Prostate gland (tissue), 2 donors: ENCODE measurements around the gene ARFIP1. TPM values are rescaled to one million over a fixed set of nuclear protein-coding genes. Genes with fewer than 3 reads are reported as not detected.

Experiments used
- DNase-seq: peaks from one replicate; pipeline ENCODE4 v3.0.0-alpha.2; 2019; ENCODE audit warnings: low spot score
- H3K27ac ChIP-seq, 2 donors: fragments of 200-600 bp; sonication (generic); 2 replicates each; pipeline ENCODE4 v1.5.1; 2017 to 2019
- H3K27me3 ChIP-seq: fragments of 200-600 bp; sonication (generic); replicated peaks from 2 replicates; pipeline ENCODE4 v1.5.1; 2019; ENCODE audit not compliant: insufficient read depth
- H3K36me3 ChIP-seq, 2 donors: fragments of 200-600 bp; sonication (generic); 1 replicate in 1 of 2; 2 replicates in 1 of 2; pipeline versions ENCODE4 v1.5.1 to v1.8.1; 2017 to 2019
- H3K4me1 ChIP-seq: fragments of 200-600 bp; sonication (generic); replicated peaks from 2 replicates; pipeline ENCODE4 v1.5.1; 2019
- H3K4me3 ChIP-seq, 2 donors: fragments of 200-600 bp; sonication (generic); 2 replicates each; pipeline ENCODE4 v1.5.1; 2017 to 2019
- H3K9me3 ChIP-seq: fragments of 200-600 bp; sonication (generic); 2 replicates; pipeline ENCODE4 v1.5.1; 2017
- POLR2A ChIP-seq: fragments of 450-650 bp; IDR thresholded peaks from one replicate; pipeline ENCODE4 v1.6.1; 2016; ENCODE audit warnings: antibody characterized with exemption, mild to moderate bottlenecking
- POLR2AphosphoS5 ChIP-seq: sonication (generic); formaldehyde crosslinking; IDR thresholded peaks from one replicate; pipeline ENCODE4 v1.6.1; 2017; ENCODE audit warnings: antibody characterized with exemption
- WGBS: methylation state at CpG from one replicate; pipeline ENCODE4 v1.1.5; 2018; 5-methylcytosine and 5-hydroxymethylcytosine counted together
- intact Hi-C: fragments of 100-400 bp; cut with DNase I; formaldehyde crosslinking; loops from one replicate; pipeline ENCODE4 v1.14.2; 2022
- total RNA-seq, 2 donors: library from RNA; depleted of rRNA; stranded (reverse); fragments of >200 nt; gene quantifications; one replicate each; pipeline ENCODE4 v1.1.0, GENCODE V29; 2016
- TF ChIP-seq, protein P1 (sequence below), 4 experiments: fragments of 200-600 bp in 2 of 4; fragments of 450-650 bp in 2 of 4; sonication (generic) in 2 of 4; IDR thresholded peaks; 1 replicate in 3 of 4; 2 replicates in 1 of 4; pipeline ENCODE4 v1.5.1; 2016 to 2019; ENCODE audit warnings: antibody characterized with exemption in 4 of 4, mild to moderate bottlenecking in 2 of 4, moderate library complexity in 2 of 4

Gene ARFIP1
- total RNA-seq, 2 donors from 2014 or later: 34.7 to 38.9 TPM

DNA sequence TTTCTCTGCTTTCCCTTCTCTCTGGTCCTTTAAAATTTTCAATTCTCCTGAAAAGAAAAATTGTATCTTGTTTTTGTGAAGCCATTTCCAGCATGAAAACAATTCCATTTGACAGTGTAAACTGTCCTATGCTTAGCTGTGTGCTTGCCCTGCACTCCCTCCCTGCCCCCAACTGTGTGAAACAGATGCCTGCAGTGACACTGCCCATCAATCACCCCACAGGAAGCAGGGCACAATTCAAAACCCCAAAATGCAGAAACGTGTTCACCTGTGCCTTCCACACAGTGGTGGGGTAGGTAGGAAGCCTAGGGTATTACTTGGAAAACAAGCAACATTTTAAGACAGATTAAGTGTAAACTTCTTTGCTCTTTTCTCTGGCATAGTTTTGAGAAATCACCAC lies 150.1 kb downstream of the ARFIP1 start:
- DNase-seq: no peak
- intact Hi-C loops: no loop called here
- Histone ChIP-seq H3K4me3 (no peak overlapping the region), H3K36me3 (no peaks in the 10 kb centered on the region), H3K27me3 (no peaks in the 10 kb centered on the region), H3K4me1 (no peaks in the 10 kb centered on the region), H3K9me3 (no peaks in the 10 kb centered on the region), H3K27ac (no peak overlapping the region)
- TF ChIP-seq, protein P1, sequence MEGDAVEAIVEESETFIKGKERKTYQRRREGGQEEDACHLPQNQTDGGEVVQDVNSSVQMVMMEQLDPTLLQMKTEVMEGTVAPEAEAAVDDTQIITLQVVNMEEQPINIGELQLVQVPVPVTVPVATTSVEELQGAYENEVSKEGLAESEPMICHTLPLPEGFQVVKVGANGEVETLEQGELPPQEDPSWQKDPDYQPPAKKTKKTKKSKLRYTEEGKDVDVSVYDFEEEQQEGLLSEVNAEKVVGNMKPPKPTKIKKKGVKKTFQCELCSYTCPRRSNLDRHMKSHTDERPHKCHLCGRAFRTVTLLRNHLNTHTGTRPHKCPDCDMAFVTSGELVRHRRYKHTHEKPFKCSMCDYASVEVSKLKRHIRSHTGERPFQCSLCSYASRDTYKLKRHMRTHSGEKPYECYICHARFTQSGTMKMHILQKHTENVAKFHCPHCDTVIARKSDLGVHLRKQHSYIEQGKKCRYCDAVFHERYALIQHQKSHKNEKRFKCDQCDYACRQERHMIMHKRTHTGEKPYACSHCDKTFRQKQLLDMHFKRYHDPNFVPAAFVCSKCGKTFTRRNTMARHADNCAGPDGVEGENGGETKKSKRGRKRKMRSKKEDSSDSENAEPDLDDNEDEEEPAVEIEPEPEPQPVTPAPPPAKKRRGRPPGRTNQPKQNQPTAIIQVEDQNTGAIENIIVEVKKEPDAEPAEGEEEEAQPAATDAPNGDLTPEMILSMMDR (IDR thresholded peaks at IDR 0.05): no peak
- TF ChIP-seq POLR2AphosphoS5: no peak
- no peak for TF ChIP-seq POLR2A
- 33% methylated on average over 1 of the region's 1 CpG for WGBS

- TF ChIP-seq POLR2AphosphoS5 (no peak), POLR2A (no peak)
- TF ChIP-seq, protein P1 (IDR thresholded peaks at IDR 0.05): peak in 1 of 4 experiments; percentile 10
- DNase-seq: no peak
- Histone ChIP-seq H3K27ac (peak overlapping the region; percentile 86 to 87), H3K9me3 (no peaks in the 10 kb centered on the region), H3K27me3 (no peaks in the 10 kb centered on the region), H3K36me3 (no peaks in the 10 kb centered on the region), H3K4me3 (no peak overlapping the region), H3K4me1 (no peaks in the 10 kb centered on the region)
- 57% methylated on average over 16 of the region's 16 CpGs for WGBS
- intact Hi-C loops: no loop called here
Measured at GRCh38 chr4:152935143-152935542, 155.4 kb downstream of the ARFIP1 start.

GRCh38 chr4:152935631-152936445 lies 156.1 kb downstream of the ARFIP1 start, which contains the start of gene FHDC1:
TSS of gene FHDC1 (plus strand) at chr4:152936323. CDS start at chr4:152943058, 6,735 bp downstream.
- Histone ChIP-seq H3K27ac (peak within 1 kb of the TSS; percentile 86 to 87), H3K9me3 (no peaks in the 10 kb centered on the region), H3K4me3 (peak within 1 kb of the TSS; percentile 39 to 78), H3K27me3 (no peaks in the 10 kb centered on the region), H3K4me1 (no peaks in the 10 kb centered on the region), H3K36me3 (no peaks in the 10 kb centered on the region)
- DNase-seq: peak; percentile 85
- 4% methylated on average over 57 of the region's 75 CpGs for WGBS
- intact Hi-C loops: no loop called here
- TF ChIP-seq POLR2AphosphoS5: peak; percentile 54
- TF ChIP-seq, protein P1 (IDR thresholded peaks at IDR 0.05): peak in 2 of 4 experiments; percentile 45 to 52
- peak; percentile 87 for TF ChIP-seq POLR2A

GRCh38 chr4:152936446-152937335 lies 156.9 kb downstream of the ARFIP1 start:
- intact Hi-C loops: no loop called here
- WGBS: under 1% methylated on average over 61 of the region's 93 CpGs
- Histone ChIP-seq H3K27me3 (no peaks in the 10 kb centered on the region), H3K36me3 (no peaks in the 10 kb centered on the region), H3K27ac (peak overlapping the region; percentile 86 to 87), H3K9me3 (no peaks in the 10 kb centered on the region), H3K4me1 (no peaks in the 10 kb centered on the region), H3K4me3 (peak overlapping the region; percentile 39 to 78)
- DNase-seq: peak; percentile 23
- no peak for TF ChIP-seq POLR2A
- TF ChIP-seq POLR2AphosphoS5: no peak
- TF ChIP-seq, protein P1 (IDR thresholded peaks at IDR 0.05): peak in 1 of 4 experiments; percentile 7
